ENCODE results near the gene TMED9.
"Not testable (repeated sequence)": the region's sequence is repeated elsewhere in the genome, so short reads cannot be mapped to it uniquely, and the experiment has no call there.

TMED9 gene

DNA sequence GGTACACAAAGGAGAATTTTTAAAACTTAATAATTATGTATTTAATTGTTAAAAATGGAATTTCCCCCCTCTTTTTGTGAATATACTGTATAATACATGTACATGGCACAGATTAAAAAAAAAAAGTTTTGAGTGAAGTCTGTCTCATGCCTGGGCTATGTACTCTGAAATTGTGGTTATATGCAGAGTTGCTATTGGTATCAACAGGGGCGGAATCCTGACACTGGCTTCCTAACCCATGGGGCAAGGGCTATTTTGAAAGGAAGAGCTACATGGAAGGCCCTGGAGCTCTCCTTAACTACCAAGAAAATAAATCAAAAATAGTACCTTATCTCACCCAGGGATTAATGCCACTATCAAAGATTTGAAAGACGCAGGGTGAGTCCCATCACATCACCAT lies 36.8 kb upstream of the TMED9 start:
- peak overlapping the region; percentile 98 to 100 for H3K4me3 ChIP-seq
- peaks cover 0 to 6% (median 0%) of the 10 kb centered on the region in 3 donors for H3K36me3 ChIP-seq
- no peaks in the 10 kb centered on the region for H3K27me3 ChIP-seq
- intact Hi-C loops (cut with DNase I; ENCODE audit: low total_unique reads), result loop anchor here (5.0 kb wide), 1 partner anchor 47 kb away; the partner anchor contains the start of gene B4GALT7
- H3K27ac ChIP-seq, result peak overlapping the region in 1 of 2 donors; percentile 60
- no peak for DNase-seq
- H3K4me1 ChIP-seq, result peaks cover 0 to 33% (median 18%) of the 10 kb centered on the region in 4 donors
- TF ChIP-seq, protein P1, sequence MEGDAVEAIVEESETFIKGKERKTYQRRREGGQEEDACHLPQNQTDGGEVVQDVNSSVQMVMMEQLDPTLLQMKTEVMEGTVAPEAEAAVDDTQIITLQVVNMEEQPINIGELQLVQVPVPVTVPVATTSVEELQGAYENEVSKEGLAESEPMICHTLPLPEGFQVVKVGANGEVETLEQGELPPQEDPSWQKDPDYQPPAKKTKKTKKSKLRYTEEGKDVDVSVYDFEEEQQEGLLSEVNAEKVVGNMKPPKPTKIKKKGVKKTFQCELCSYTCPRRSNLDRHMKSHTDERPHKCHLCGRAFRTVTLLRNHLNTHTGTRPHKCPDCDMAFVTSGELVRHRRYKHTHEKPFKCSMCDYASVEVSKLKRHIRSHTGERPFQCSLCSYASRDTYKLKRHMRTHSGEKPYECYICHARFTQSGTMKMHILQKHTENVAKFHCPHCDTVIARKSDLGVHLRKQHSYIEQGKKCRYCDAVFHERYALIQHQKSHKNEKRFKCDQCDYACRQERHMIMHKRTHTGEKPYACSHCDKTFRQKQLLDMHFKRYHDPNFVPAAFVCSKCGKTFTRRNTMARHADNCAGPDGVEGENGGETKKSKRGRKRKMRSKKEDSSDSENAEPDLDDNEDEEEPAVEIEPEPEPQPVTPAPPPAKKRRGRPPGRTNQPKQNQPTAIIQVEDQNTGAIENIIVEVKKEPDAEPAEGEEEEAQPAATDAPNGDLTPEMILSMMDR (IDR thresholded peaks at IDR 0.05), result no peak
- H3K9me3 ChIP-seq, result no peaks in the 10 kb centered on the region

DNA sequence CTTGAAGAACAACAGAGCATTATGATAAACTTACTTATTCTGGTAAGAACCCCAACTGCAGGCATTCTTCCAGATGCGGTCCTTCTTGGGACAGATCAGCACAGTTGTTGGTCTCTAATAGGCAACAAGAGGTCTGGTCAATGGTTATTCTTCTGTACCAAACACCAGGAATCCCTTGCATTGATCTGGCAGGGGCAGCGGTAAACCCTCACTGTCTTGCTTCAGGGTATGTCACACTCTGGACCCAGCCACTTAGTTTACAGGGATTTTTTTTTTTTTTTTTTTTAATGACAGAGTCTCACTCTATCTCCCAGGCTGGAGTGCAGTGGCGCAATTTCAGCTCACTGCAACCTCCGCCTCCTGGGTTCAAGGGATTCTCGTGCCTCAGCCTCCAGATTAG lies 36.3 kb upstream of the TMED9 start:
- Histone ChIP-seq H3K27me3 (no peaks in the 10 kb centered on the region), H3K36me3 (peaks cover 0 to 4% (median 0%) of the 10 kb centered on the region in 3 donors), H3K27ac (no peak overlapping the region), H3K4me3 (no peak overlapping the region), H3K4me1 (peaks cover 0 to 28% (median 16%) of the 10 kb centered on the region in 4 donors), H3K9me3 (no peaks in the 10 kb centered on the region)
- no peak for DNase-seq
- TF ChIP-seq, protein P1 (IDR thresholded peaks at IDR 0.05), result no peak
- intact Hi-C loops (cut with DNase I; ENCODE audit: low total_unique reads), result loop anchor here (5.0 kb wide), 1 partner anchor 47 kb away; the partner anchor contains the start of gene B4GALT7

DNA sequence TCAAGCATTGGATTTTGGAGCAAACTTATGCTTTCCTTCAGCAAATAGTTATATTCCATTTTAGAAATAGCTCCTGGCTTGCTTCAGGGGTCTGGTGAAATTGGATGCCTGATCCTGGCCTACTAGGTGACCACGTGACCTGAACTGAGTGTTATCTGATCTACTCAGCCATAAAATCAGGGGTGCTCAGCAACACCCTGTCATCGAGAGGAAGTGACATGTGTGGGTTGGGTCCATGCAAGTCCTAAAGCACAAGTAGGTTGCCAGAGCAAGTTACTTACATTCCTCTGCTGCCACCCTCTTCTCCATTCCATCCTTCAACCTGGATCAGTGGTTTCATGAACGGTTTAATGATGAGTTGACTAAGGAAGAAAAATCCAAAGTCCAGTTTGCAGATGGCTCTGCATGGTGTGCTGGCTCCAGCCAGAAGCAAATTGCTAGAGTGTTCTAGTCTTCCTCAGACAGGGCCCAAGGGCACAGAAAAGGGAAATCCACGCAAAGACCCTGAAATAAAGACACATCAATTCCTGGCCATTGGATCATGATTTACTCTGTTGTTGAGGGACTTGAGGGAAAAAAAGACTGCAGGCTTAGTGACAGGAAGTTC lies 34.9 kb upstream of the TMED9 start:
- H3K27me3 ChIP-seq, result no peaks in the 10 kb centered on the region
- H3K27ac ChIP-seq, result no peak overlapping the region
- H3K4me3 ChIP-seq, result no peak overlapping the region
- peaks cover 0 to 19% (median 16%) of the 10 kb centered on the region in 4 donors for H3K4me1 ChIP-seq
- no peaks in the 10 kb centered on the region for H3K9me3 ChIP-seq
- TF ChIP-seq, protein P1 (IDR thresholded peaks at IDR 0.05), result no peak
- intact Hi-C loops (cut with DNase I; ENCODE audit: low total_unique reads), result loop anchor here (5.0 kb wide), 1 partner anchor 45 kb away; the partner anchor contains the start of gene B4GALT7
- DNase-seq, result no peak
- no peaks in the 10 kb centered on the region for H3K36me3 ChIP-seq

DNA sequence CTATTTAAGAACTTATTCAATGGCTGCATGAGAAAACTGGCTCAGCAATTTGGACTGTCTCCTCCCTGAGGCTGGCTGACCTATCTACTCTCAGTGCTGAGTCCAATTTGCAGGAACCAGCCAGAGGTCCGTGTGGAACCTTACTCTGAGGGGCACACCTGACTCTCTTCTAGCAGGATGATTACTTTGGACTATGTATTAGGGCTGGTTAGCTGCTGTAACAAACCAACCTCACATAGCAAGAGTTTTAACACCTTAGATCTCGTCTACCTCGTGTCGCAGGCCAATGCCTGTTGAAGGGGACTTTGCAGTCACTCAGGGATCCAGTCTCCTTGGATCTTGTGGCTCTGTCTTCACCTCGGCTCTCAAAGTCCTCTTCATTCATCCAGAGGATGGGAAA lies 34.2 kb upstream of the TMED9 start:
- H3K27ac ChIP-seq, result no peak overlapping the region
- TF ChIP-seq, protein P1 (IDR thresholded peaks at IDR 0.05), result no peak

DNA sequence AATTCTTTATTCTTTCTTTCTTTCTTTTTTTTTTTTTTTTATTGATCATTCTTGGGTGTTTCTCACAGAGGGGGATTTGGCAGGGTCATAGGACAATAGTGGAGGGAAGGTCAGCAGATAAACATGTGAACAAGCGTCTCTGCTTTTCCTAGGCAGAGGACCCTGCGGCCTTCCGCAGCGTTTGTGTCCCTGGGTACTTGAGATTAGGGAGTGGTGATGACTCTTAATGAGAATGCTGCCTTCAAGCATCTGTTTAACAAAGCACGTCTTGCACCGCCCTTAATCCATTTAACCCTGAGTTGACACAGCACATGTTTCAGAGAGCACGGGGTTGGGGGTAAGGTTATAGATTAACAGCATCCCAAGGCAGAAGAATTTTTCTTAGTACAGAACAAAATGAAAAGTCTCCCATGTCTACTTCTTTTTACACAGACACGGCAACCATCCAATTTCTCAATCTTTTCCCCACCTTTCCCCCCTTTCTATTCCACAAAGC lies 32.5 kb upstream of the TMED9 start:
- H3K27me3 ChIP-seq, H3K4me3 ChIP-seq, H3K27ac ChIP-seq, H3K9me3 ChIP-seq, DNase-seq, H3K36me3 ChIP-seq, H3K4me1 ChIP-seq: not testable (repeated sequence)
- intact Hi-C loops (cut with DNase I; ENCODE audit: low total_unique reads), result loop anchor here (5.0 kb wide), 1 partner anchor 43 kb away; the partner anchor contains the start of gene B4GALT7

More for the DNA sequence above, 34.2 kb upstream of the TMED9 start:
- Histone ChIP-seq H3K4me1 (peaks cover 0 to 12% (median 10%) of the 10 kb centered on the region in 4 donors), H3K36me3 (no peaks in the 10 kb centered on the region), H3K27me3 (no peaks in the 10 kb centered on the region), H3K9me3 (no peaks in the 10 kb centered on the region), H3K4me3 (no peak overlapping the region)
- intact Hi-C loops (cut with DNase I; ENCODE audit: low total_unique reads), result loop anchor here (5.0 kb wide), 1 partner anchor 45 kb away; the partner anchor contains the start of gene B4GALT7
- DNase-seq, result no peak

DNA sequence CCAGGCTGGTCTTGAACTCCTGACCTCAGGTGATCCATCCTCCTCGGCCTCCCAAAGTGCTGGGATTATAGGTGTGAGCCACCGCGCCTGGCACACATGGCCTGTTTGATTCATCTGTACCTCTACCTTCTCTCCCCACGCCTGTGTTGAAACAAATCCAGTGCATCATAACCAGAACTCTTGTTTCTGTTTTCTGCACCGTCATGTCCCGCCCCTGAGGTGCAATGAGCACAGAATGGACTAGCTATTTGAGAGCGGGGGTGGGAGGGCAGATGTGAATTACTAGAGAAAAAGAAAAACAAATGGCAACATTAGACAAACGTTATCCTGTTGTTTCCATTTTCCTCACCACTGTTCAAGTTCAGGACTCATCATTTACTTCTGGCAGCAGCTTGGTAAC lies 27.0 kb upstream of the TMED9 start:
- Histone ChIP-seq H3K36me3 (no peaks in the 10 kb centered on the region), H3K4me3 (no peak overlapping the region), H3K27ac (no peak overlapping the region), H3K27me3 (peaks cover 0 to 6% of the 10 kb centered on the region in 2 donors), H3K4me1 (peaks cover 0 to 4% (median 0%) of the 10 kb centered on the region in 4 donors), H3K9me3 (no peaks in the 10 kb centered on the region)
- no peak for DNase-seq
- intact Hi-C loops (cut with DNase I; ENCODE audit: low total_unique reads), result no loop called here
- TF ChIP-seq, protein P1 (IDR thresholded peaks at IDR 0.05), result no peak

Data from tibial artery (tissue), 4 donors.